Keratinocyte (primary cell): ENCODE data around the gene ATG2B. TPM values are rescaled to one million over a fixed set of nuclear protein-coding genes. Genes with fewer than 3 reads are reported as not detected.

Experiments used
- DNase-seq: peaks from one replicate; pipeline ENCODE4 v3.0.0-alpha.2; 2011; ENCODE audit warnings: low read depth, missing footprints, low spot score
- FAIRE-seq: peaks from 2 replicates; lab custom pipeline; 2011; peaks lifted over from hg19 to GRCh38; lab: Jason Lieb, UNC
- H2AFZ ChIP-seq: 2 replicates; pipeline ENCODE4 v1.6.0; 2012; ENCODE audit warnings: low read length, control low read depth, inconsistent platforms; ENCODE audit not compliant: control insufficient read depth
- H3K27ac ChIP-seq: 2 replicates; pipeline ENCODE4 v1.5.1; 2011; ENCODE audit warnings: low read length; ENCODE audit not compliant: control insufficient read depth, insufficient read depth
- H3K27me3 ChIP-seq: 3 replicates; pipeline ENCODE4 v1.6.0; 2011; ENCODE audit warnings: low read length; ENCODE audit not compliant: control insufficient read depth, insufficient read depth; ENCODE audit errors: extremely low read depth
- H3K36me3 ChIP-seq, 2 experiments: 2 replicates in 1 of 2; 3 replicates in 1 of 2; pipeline ENCODE4 v1.5.1; 2011; ENCODE audit warnings: low read length in 2 of 2, mild to moderate bottlenecking in 1 of 2; ENCODE audit not compliant: control insufficient read depth in 2 of 2, insufficient read depth in 2 of 2; ENCODE audit errors: extremely low read depth in 1 of 2
- H3K4me1 ChIP-seq: 3 replicates; pipeline ENCODE4 v1.5.1; 2011; ENCODE audit warnings: low read length; ENCODE audit not compliant: control insufficient read depth, insufficient read depth; ENCODE audit errors: extremely low read depth
- H3K4me2 ChIP-seq: 3 replicates; pipeline ENCODE4 v1.6.0; 2011; ENCODE audit warnings: low read depth, low read length; ENCODE audit not compliant: control insufficient read depth, insufficient read depth; ENCODE audit errors: extremely low read depth
- H3K4me3 ChIP-seq, 3 experiments: fragments of 200-600 bp in 1 of 3; sonication (generic) in 1 of 3; 2 replicates in 2 of 3; 3 replicates in 1 of 3; pipeline ENCODE4 v1.5.1; 2011 to 2016; ENCODE audit warnings: low read length in 3 of 3, mild to moderate bottlenecking in 3 of 3, control low read depth in 2 of 3, inconsistent platforms in 1 of 3, low read depth in 1 of 3, mixed read lengths in 1 of 3, mixed run types in 1 of 3, moderate library complexity in 1 of 3; ENCODE audit not compliant: control insufficient read depth in 2 of 3, insufficient read depth in 2 of 3; ENCODE audit errors: extremely low read depth in 1 of 3
- H3K79me2 ChIP-seq: 2 replicates; pipeline ENCODE4 v1.6.0; 2012; ENCODE audit warnings: low read length; ENCODE audit not compliant: control insufficient read depth, insufficient read depth
- H3K9ac ChIP-seq: 3 replicates; pipeline ENCODE4 v1.6.0; 2011; ENCODE audit warnings: low read length; ENCODE audit not compliant: control insufficient read depth, insufficient read depth; ENCODE audit errors: extremely low read depth
- H3K9me1 ChIP-seq: 3 replicates; pipeline ENCODE4 v1.6.0; 2011; ENCODE audit warnings: low read length; ENCODE audit not compliant: control insufficient read depth, insufficient read depth; ENCODE audit errors: extremely low read depth
- H3K9me3 ChIP-seq: 2 replicates; pipeline ENCODE4 v1.5.1; 2012; ENCODE audit warnings: low read depth, low read length; ENCODE audit not compliant: control insufficient read depth
- H4K20me1 ChIP-seq: 3 replicates; pipeline ENCODE4 v1.6.0; 2011; ENCODE audit warnings: low read length; ENCODE audit not compliant: control insufficient read depth, insufficient read depth; ENCODE audit errors: extremely low read depth
- CTCF ChIP-seq, 3 experiments: IDR thresholded peaks in 1 of 3; conservative IDR thresholded peaks in 1 of 3; optimal IDR thresholded peaks in 1 of 3; 2 replicates in 2 of 3; 3 replicates in 1 of 3; pipeline versions ENCODE3 to v1.5.1; 2011; ENCODE audit warnings: low read length in 3 of 3, mild to moderate bottlenecking in 3 of 3, moderate library complexity in 2 of 3, control low read depth in 1 of 3, inconsistent platforms in 1 of 3; ENCODE audit not compliant: insufficient read depth in 2 of 3; ENCODE audit errors: extremely low read depth in 1 of 3
- EZH2 ChIP-seq: IDR thresholded peaks from one replicate; pipeline ENCODE4 v1.6.1; 2012; ENCODE audit warnings: inconsistent platforms, mild to moderate bottlenecking, low read length, moderate library complexity
- dilution Hi-C: fragments of 300-500 bp; cut with MboI; formaldehyde crosslinking; loops from one replicate; pipeline ENCODE4 v1.7.0; 2020; ENCODE audit warnings: low sequenced_read_pairs; ENCODE audit not compliant: extremely low pct_ligation_motif_present
- polyA plus RNA-seq, 5 experiments: library from polyadenylated mRNA; depleted of rRNA in 3 of 5; stranded (reverse) in 3 of 5; stranded (forward) in 1 of 5; unstranded in 1 of 5; fragments of >200 nt; gene quantifications; 1 replicate in 1 of 5; 2 replicates in 3 of 5; 3 replicates in 1 of 5; pipeline versions ENCODE4 v1.2.1 to v1.2.3, GENCODE V29; 2011 to 2012; ENCODE audit warnings: missing spikeins in 2 of 5, low read depth in 1 of 5, low replicate concordance in 1 of 5

The ATG2B gene
- polyA plus RNA-seq, 1 donor (not counting 4 experiments of a cell fraction or from before 2014, with no cell fraction given): 11.4 TPM

GRCh38 chr14:96368534-96368933 lies 5.4 kb upstream of the ATG2B start:
- no peak for FAIRE-seq
- no peak for TF ChIP-seq EZH2
- no peak for TF ChIP-seq CTCF (optimal IDR thresholded peaks at IDR 0.05 in 1 of 3, IDR thresholded peaks at IDR 0.05 in 1 of 3, conservative IDR thresholded peaks at IDR 0.05 in 1 of 3; ENCODE audit: extremely low read depth in 1 of 3, insufficient read depth in 2 of 3, low read length in 3 of 3)
- Histone ChIP-seq H4K20me1 (no peaks in the 10 kb centered on the region), H3K9me1 (peaks cover 4% of the 10 kb centered on the region), H3K27ac (no peak overlapping the region), H3K4me2 (no peak overlapping the region), H3K36me3 (peaks cover 0 to 1% of the 10 kb centered on the region in 2 experiments), H2AFZ (no peak overlapping the region), H3K4me3 (no peak overlapping the region), H3K9me3 (no peaks in the 10 kb centered on the region), H3K79me2 (peaks cover 71% of the 10 kb centered on the region), H3K27me3 (no peaks in the 10 kb centered on the region), H3K9ac (no peak overlapping the region), H3K4me1 (peaks cover 8% of the 10 kb centered on the region)
- no peak for DNase-seq
- dilution Hi-C loops: no loop called here

GRCh38 chr14:96364962-96365361 lies 1.8 kb upstream of the ATG2B start:
- H3K27ac ChIP-seq: no peak overlapping the region
- no peaks in the 10 kb centered on the region for H3K27me3 ChIP-seq
- dilution Hi-C loops: no loop called here
- no peaks in the 10 kb centered on the region for H3K9me3 ChIP-seq
- H4K20me1 ChIP-seq: no peaks in the 10 kb centered on the region
- peaks cover 79% of the 10 kb centered on the region for H3K79me2 ChIP-seq
- no peak overlapping the region for H2AFZ ChIP-seq
- peak overlapping the region; percentile 87 for H3K4me2 ChIP-seq
- H3K4me1 ChIP-seq: peaks cover 18% of the 10 kb centered on the region
- no peak for TF ChIP-seq CTCF (optimal IDR thresholded peaks at IDR 0.05 in 1 of 3, IDR thresholded peaks at IDR 0.05 in 1 of 3, conservative IDR thresholded peaks at IDR 0.05 in 1 of 3; ENCODE audit: extremely low read depth in 1 of 3, insufficient read depth in 2 of 3, low read length in 3 of 3)
- TF ChIP-seq EZH2: no peak
- peaks cover 0 to 1% of the 10 kb centered on the region in 2 experiments for H3K36me3 ChIP-seq
- H3K9me1 ChIP-seq: peaks cover 4% of the 10 kb centered on the region
- DNase-seq (no peak), FAIRE-seq (no peak)
- H3K4me3 ChIP-seq: peak overlapping the region in 2 of 3 experiments; percentile 3 to 98
- H3K9ac ChIP-seq: no peak overlapping the region
